Measurements from ENCODE around the gene VEGFD.

GRCh38 chrX:15401378-15401777 lies 17.2 kb upstream of the VEGFD start:
- TF ChIP-seq POLR2A (IDR thresholded peaks at IDR 0.05) = no peak
- no peak for TF ChIP-seq CTCF (IDR thresholded peaks at IDR 0.05 in 8 of 11, conservative IDR thresholded peaks at IDR 0.05 in 3 of 11)

Measured in spleen (tissue), 7 donors.